Trophoblast cell (in vitro differentiated cells and primary cell): Measurements from ENCODE around the gene GPR21. TPM values are rescaled to one million over a fixed set of nuclear protein-coding genes. Genes with fewer than 3 reads are reported as not detected.

Experiments
- DNase-seq, 2 donors: peaks; one replicate each; pipeline ENCODE4 v3.0.0-alpha.2; 2016
- H2AFZ ChIP-seq: 2 replicates; pipeline ENCODE4 v1.6.1; 2013; ENCODE audit warnings: low read length, moderate library complexity, mild to moderate bottlenecking; ENCODE audit not compliant: insufficient read depth, poor library complexity
- H2AK5ac ChIP-seq: 2 replicates; pipeline ENCODE4 v1.6.1; 2013; ENCODE audit warnings: mild to moderate bottlenecking, low read length
- H2BK120ac ChIP-seq: 2 replicates; pipeline ENCODE4 v1.6.1; 2013; ENCODE audit warnings: low read length, mild to moderate bottlenecking, moderate library complexity; ENCODE audit not compliant: insufficient read depth, poor library complexity
- H2BK12ac ChIP-seq: 2 replicates; pipeline ENCODE4 v1.6.1; 2013; ENCODE audit warnings: mild to moderate bottlenecking, low read length, moderate library complexity
- H2BK5ac ChIP-seq: 2 replicates; pipeline ENCODE4 v1.6.1; 2013; ENCODE audit warnings: low read length, low read depth, moderate library complexity, mild to moderate bottlenecking; ENCODE audit not compliant: poor library complexity
- H3K14ac ChIP-seq: 2 replicates; pipeline ENCODE4 v1.6.1; 2013; ENCODE audit warnings: mild to moderate bottlenecking, low read length
- H3K18ac ChIP-seq: 2 replicates; pipeline ENCODE4 v1.6.1; 2013; ENCODE audit warnings: mild to moderate bottlenecking, low read length
- H3K23ac ChIP-seq: 2 replicates; pipeline ENCODE4 v1.6.1; 2013; ENCODE audit warnings: low read length
- H3K27ac ChIP-seq: 2 replicates; pipeline ENCODE4 v1.5.1; 2013; ENCODE audit warnings: low read depth, mild to moderate bottlenecking, inconsistent platforms, low read length, moderate library complexity
- H3K27me3 ChIP-seq: 2 replicates; pipeline ENCODE4 v1.6.1; 2013; ENCODE audit warnings: inconsistent platforms, mild to moderate bottlenecking, low read length, moderate library complexity; ENCODE audit not compliant: insufficient read depth
- H3K36me3 ChIP-seq, 2 experiments: 1 replicate in 1 of 2; 2 replicates in 1 of 2; pipeline ENCODE4 v1.6.1; 2013; ENCODE audit warnings: low read length in 2 of 2, mild to moderate bottlenecking in 2 of 2, moderate library complexity in 1 of 2; ENCODE audit not compliant: insufficient read depth in 2 of 2, control insufficient read depth in 1 of 2
- H3K4ac ChIP-seq: 2 replicates; pipeline ENCODE4 v1.6.1; 2013; ENCODE audit warnings: low read depth, mild to moderate bottlenecking, low read length, moderate library complexity
- H3K4me1 ChIP-seq, 2 experiments: 1 replicate in 1 of 2; 2 replicates in 1 of 2; pipeline ENCODE4 v1.6.1; 2013; ENCODE audit warnings: low read length in 2 of 2, mild to moderate bottlenecking in 2 of 2, moderate library complexity in 1 of 2; ENCODE audit not compliant: insufficient read depth in 2 of 2, control insufficient read depth in 1 of 2
- H3K4me2 ChIP-seq: 2 replicates; pipeline ENCODE4 v1.6.1; 2013; ENCODE audit warnings: inconsistent platforms, mild to moderate bottlenecking, low read length, moderate library complexity
- H3K4me3 ChIP-seq: 2 replicates; pipeline ENCODE4 v1.5.1; 2013; ENCODE audit warnings: mild to moderate bottlenecking, low read depth, low read length, inconsistent platforms
- H3K79me1 ChIP-seq: one replicate; pipeline ENCODE4 v1.6.1; 2013; ENCODE audit warnings: low read length
- H3K79me2 ChIP-seq: 2 replicates; pipeline ENCODE4 v1.6.1; 2013; ENCODE audit warnings: low read length, mild to moderate bottlenecking; ENCODE audit not compliant: control insufficient read depth, insufficient read depth, poor library complexity
- H3K9ac ChIP-seq: 2 replicates; pipeline ENCODE4 v1.6.1; 2013; ENCODE audit warnings: mild to moderate bottlenecking, low read length
- H3K9me3 ChIP-seq: 2 replicates; pipeline ENCODE4 v1.6.1; 2013; ENCODE audit warnings: low read depth, mild to moderate bottlenecking, control low read depth, inconsistent platforms, low read length; ENCODE audit not compliant: insufficient read depth
- H4K12ac ChIP-seq: 2 replicates; pipeline ENCODE4 v1.6.1; 2013; ENCODE audit warnings: low read depth, mild to moderate bottlenecking, low read length, moderate library complexity
- H4K8ac ChIP-seq: 2 replicates; pipeline ENCODE4 v1.6.1; 2013; ENCODE audit warnings: low read depth, mild to moderate bottlenecking, low read length, moderate library complexity
- H4K91ac ChIP-seq: one replicate; pipeline ENCODE4 v1.6.1; 2013; ENCODE audit warnings: low read depth, mild to moderate bottlenecking, low read length, moderate library complexity
- WGBS: extraction: QIAGEN DNeasy Blood & Tissue Kit; methylation state at CpG from one replicate; pipeline ENCODE4 v1.1.7; 2013; ENCODE audit warnings: missing lambda C conversion rate; ENCODE audit not compliant: insufficient read length, insufficient coverage; ENCODE audit errors: extremely low coverage; 5-methylcytosine and 5-hydroxymethylcytosine counted together
- polyA plus RNA-seq: library from polyadenylated mRNA; stranded (reverse); fragments of 200-250 nt; gene quantifications from 2 replicates; pipeline ENCODE4 v1.2.3, GENCODE V29; 2013

GPR21 gene
- 0.04 TPM in 2 replicates for polyA plus RNA-seq

GRCh38 chr9:123033352-123033751, at the start of gene GPR21:
GPR21 (plus strand) TSS chr9:123033667; CDS start chr9:123034567, 900 bp downstream.
- Histone ChIP-seq H3K18ac (no peak within 1 kb of the TSS), H3K23ac (peak within 1 kb of the TSS; percentile 87), H3K27ac (no peak within 1 kb of the TSS), H3K79me1 (no peaks in the 10 kb centered on the region), H3K9ac (no peak within 1 kb of the TSS), H2AK5ac (no peak within 1 kb of the TSS), H3K9me3 (no peaks in the 10 kb centered on the region), H3K14ac (no peak within 1 kb of the TSS), H3K4me1 (peaks cover 3 to 8% of the 10 kb centered on the region in 2 experiments), H2BK120ac (no peak within 1 kb of the TSS), H3K27me3 (no peaks in the 10 kb centered on the region), H3K36me3 (peaks cover 8 to 16% of the 10 kb centered on the region in 2 experiments), H3K4me2 (peak within 1 kb of the TSS; percentile 13), H4K12ac (no peak within 1 kb of the TSS), H2AFZ (no peak within 1 kb of the TSS), H3K4ac (no peak within 1 kb of the TSS), H2BK5ac (no peak within 1 kb of the TSS), H2BK12ac (no peak within 1 kb of the TSS), H4K8ac (no peak within 1 kb of the TSS), H4K91ac (no peak within 1 kb of the TSS), H3K4me3 (no peak within 1 kb of the TSS), H3K79me2 (no peaks in the 10 kb centered on the region)
- WGBS = no CpG with 5 or more reads among the region's 7 CpGs
- no peak for DNase-seq

- no peaks in the 10 kb centered on the region for H3K9me3 ChIP-seq
- no peak overlapping the region for H3K23ac ChIP-seq
- DNase-seq = no peak
- H3K18ac ChIP-seq = no peak overlapping the region
- no peak overlapping the region for H2BK5ac ChIP-seq
- H3K4me3 ChIP-seq = no peak overlapping the region
- no peaks in the 10 kb centered on the region for H3K4me1 ChIP-seq
- no peak overlapping the region for H2AK5ac ChIP-seq
- no peak overlapping the region for H3K9ac ChIP-seq
- no peak overlapping the region for H4K12ac ChIP-seq
- no peak overlapping the region for H4K91ac ChIP-seq
- no peak overlapping the region for H2BK12ac ChIP-seq
- no peaks in the 10 kb centered on the region for H3K27me3 ChIP-seq
- H3K36me3 ChIP-seq = peaks cover 11 to 15% of the 10 kb centered on the region in 2 experiments
- H3K79me1 ChIP-seq = no peaks in the 10 kb centered on the region
- no peaks in the 10 kb centered on the region for H3K79me2 ChIP-seq
- H3K4ac ChIP-seq = no peak overlapping the region
- H4K8ac ChIP-seq = no peak overlapping the region
- H3K4me2 ChIP-seq = no peak overlapping the region
- no peak overlapping the region for H2AFZ ChIP-seq
- no peak overlapping the region for H3K14ac ChIP-seq
- no peak overlapping the region for H2BK120ac ChIP-seq
- WGBS = no CpG with 5 or more reads among the region's 5 CpGs
- no peak overlapping the region for H3K27ac ChIP-seq
These were observed 47.5 kb upstream of the GPR21 start for GRCh38 chr9:122986010-122986409.

GRCh38 chr9:122988141-122988540, 45.3 kb upstream of the GPR21 start:
- H4K91ac ChIP-seq = no peak overlapping the region

GRCh38 chr9:122988920-122989621, 44.4 kb upstream of the GPR21 start:
- Histone ChIP-seq H3K4me3 (no peak overlapping the region), H3K9ac (no peak overlapping the region), H2BK120ac (no peak overlapping the region), H4K8ac (no peak overlapping the region), H2BK5ac (no peak overlapping the region), H3K23ac (no peak overlapping the region), H2BK12ac (no peak overlapping the region), H3K4ac (no peak overlapping the region), H3K9me3 (no peaks in the 10 kb centered on the region), H3K27ac (no peak overlapping the region), H4K12ac (no peak overlapping the region), H4K91ac (no peak overlapping the region), H3K36me3 (peaks cover 16 to 19% of the 10 kb centered on the region in 2 experiments), H3K4me1 (no peaks in the 10 kb centered on the region), H3K79me1 (no peaks in the 10 kb centered on the region), H2AK5ac (no peak overlapping the region), H3K27me3 (no peaks in the 10 kb centered on the region), H3K14ac (no peak overlapping the region), H3K4me2 (no peak overlapping the region), H3K18ac (no peak overlapping the region), H2AFZ (no peak overlapping the region), H3K79me2 (no peaks in the 10 kb centered on the region)
- peak in 1 of 2 donors; percentile 10 for DNase-seq
- WGBS = no CpG with 5 or more reads among the region's 8 CpGs

More at GRCh38 chr9:122988141-122988540, 45.3 kb upstream of the GPR21 start:
- DNase-seq = peak; percentile 46 to 91
- peaks cover 16 to 19% of the 10 kb centered on the region in 2 experiments for H3K36me3 ChIP-seq
- H3K79me1 ChIP-seq = no peaks in the 10 kb centered on the region
- H3K14ac ChIP-seq = no peak overlapping the region
- H3K27ac ChIP-seq = no peak overlapping the region
- no peak overlapping the region for H2AFZ ChIP-seq
- H3K9me3 ChIP-seq = no peaks in the 10 kb centered on the region
- no peak overlapping the region for H4K8ac ChIP-seq
- H3K23ac ChIP-seq = no peak overlapping the region
- no peak overlapping the region for H3K4me2 ChIP-seq
- H4K12ac ChIP-seq = no peak overlapping the region
- H2BK12ac ChIP-seq = no peak overlapping the region
- no peak overlapping the region for H3K9ac ChIP-seq
- no peak overlapping the region for H2AK5ac ChIP-seq
- H3K79me2 ChIP-seq = no peaks in the 10 kb centered on the region
- no CpG with 5 or more reads among the region's 2 CpGs for WGBS
- no peak overlapping the region for H2BK5ac ChIP-seq
- no peak overlapping the region for H2BK120ac ChIP-seq
- no peak overlapping the region for H3K4ac ChIP-seq
- no peaks in the 10 kb centered on the region for H3K27me3 ChIP-seq
- H3K4me3 ChIP-seq = no peak overlapping the region
- H3K4me1 ChIP-seq = no peaks in the 10 kb centered on the region
- no peak overlapping the region for H3K18ac ChIP-seq
